ENCODE data around the gene SIN3B.

GRCh38 chr19:16897029-16897855 lies 68.0 kb downstream of the SIN3B start:
- TF ChIP-seq EP300 (conservative IDR thresholded peaks at IDR 0.05; ENCODE audit: poor library complexity, severe bottlenecking) (no peak), TAF1 (IDR thresholded peaks at IDR 0.05; ENCODE audit: low read depth) (no peak), RAD21 (conservative IDR thresholded peaks at IDR 0.05) (no peak), MXI1 (conservative IDR thresholded peaks at IDR 0.05; ENCODE audit: poor library complexity, severe bottlenecking) (no peak), EZH2 (IDR thresholded peaks at IDR 0.05; ENCODE audit: borderline replicate concordance, insufficient read depth, low read length, poor library complexity, severe bottlenecking) (no peak), POLR2AphosphoS5 (IDR thresholded peaks at IDR 0.05) (no peak), REST (IDR thresholded peaks at IDR 0.05; ENCODE audit: borderline replicate concordance) (no peak)
- TF ChIP-seq, protein P1, sequence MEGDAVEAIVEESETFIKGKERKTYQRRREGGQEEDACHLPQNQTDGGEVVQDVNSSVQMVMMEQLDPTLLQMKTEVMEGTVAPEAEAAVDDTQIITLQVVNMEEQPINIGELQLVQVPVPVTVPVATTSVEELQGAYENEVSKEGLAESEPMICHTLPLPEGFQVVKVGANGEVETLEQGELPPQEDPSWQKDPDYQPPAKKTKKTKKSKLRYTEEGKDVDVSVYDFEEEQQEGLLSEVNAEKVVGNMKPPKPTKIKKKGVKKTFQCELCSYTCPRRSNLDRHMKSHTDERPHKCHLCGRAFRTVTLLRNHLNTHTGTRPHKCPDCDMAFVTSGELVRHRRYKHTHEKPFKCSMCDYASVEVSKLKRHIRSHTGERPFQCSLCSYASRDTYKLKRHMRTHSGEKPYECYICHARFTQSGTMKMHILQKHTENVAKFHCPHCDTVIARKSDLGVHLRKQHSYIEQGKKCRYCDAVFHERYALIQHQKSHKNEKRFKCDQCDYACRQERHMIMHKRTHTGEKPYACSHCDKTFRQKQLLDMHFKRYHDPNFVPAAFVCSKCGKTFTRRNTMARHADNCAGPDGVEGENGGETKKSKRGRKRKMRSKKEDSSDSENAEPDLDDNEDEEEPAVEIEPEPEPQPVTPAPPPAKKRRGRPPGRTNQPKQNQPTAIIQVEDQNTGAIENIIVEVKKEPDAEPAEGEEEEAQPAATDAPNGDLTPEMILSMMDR (IDR thresholded peaks at IDR 0.05; ENCODE audit: poor library complexity, severe bottlenecking) = no peak
